HG02588 (cell line): ENCODE measurements around the gene MVK.
"Not testable (repeated sequence)": the region's sequence is repeated elsewhere in the genome, so short reads cannot be mapped to it uniquely, and the experiment has no call there.

ENCODE experiments used
- ATAC-seq: cut with Tn5 transposase; IDR thresholded peaks from one replicate; pipeline ENCODE4 v1.9.1; 2021; ENCODE audit warnings: mild to moderate bottlenecking, moderate library complexity; ENCODE audit not compliant: unreplicated experiment

MVK gene

GRCh38 chr12:109588461-109589239, 15.1 kb downstream of the MVK start:
- ATAC-seq = no peak

- ATAC-seq = no peak
Measured at GRCh38 chr12:109589240-109589590, 15.6 kb downstream of the MVK start.

- ATAC-seq = no peak
Measured at GRCh38 chr12:109589691-109590245, 16.2 kb downstream of the MVK start.

- no peak for ATAC-seq
Measured at GRCh38 chr12:109590566-109590965, 17.0 kb downstream of the MVK start.

GRCh38 chr12:109591041-109591440, 17.4 kb downstream of the MVK start:
- no peak for ATAC-seq

- ATAC-seq = no peak
Measured at GRCh38 chr12:109592195-109592904, 18.8 kb downstream of the MVK start.

GRCh38 chr12:109592905-109593272, 19.3 kb downstream of the MVK start:
- no peak for ATAC-seq

GRCh38 chr12:109594556-109595317, 21.1 kb downstream of the MVK start:
- no peak for ATAC-seq

GRCh38 chr12:109595321-109595902, 21.8 kb downstream of the MVK start:
- no peak for ATAC-seq

- ATAC-seq = no peak
Measured at GRCh38 chr12:109596418-109597244, 23.0 kb downstream of the MVK start.

GRCh38 chr12:109597414-109597794, 23.8 kb downstream of the MVK start:
- no peak for ATAC-seq

GRCh38 chr12:109597795-109598427, 24.3 kb downstream of the MVK start:
- ATAC-seq = no peak

- ATAC-seq = no peak
Measured at GRCh38 chr12:109598428-109598854, 24.8 kb downstream of the MVK start.

GRCh38 chr12:109599087-109599486, 25.5 kb downstream of the MVK start:
- no peak for ATAC-seq

GRCh38 chr12:109600481-109600880, 26.9 kb downstream of the MVK start:
- no peak for ATAC-seq

GRCh38 chr12:109600995-109601394, 27.4 kb downstream of the MVK start:
- no peak for ATAC-seq

GRCh38 chr12:109601557-109601956, 28.0 kb downstream of the MVK start:
- no peak for ATAC-seq

GRCh38 chr12:109602132-109602531, 28.5 kb downstream of the MVK start:
- not testable (repeated sequence) for ATAC-seq

- no peak for ATAC-seq
Measured at GRCh38 chr12:109604132-109604585, 30.6 kb downstream of the MVK start.

GRCh38 chr12:109605016-109605415, 31.4 kb downstream of the MVK start:
- ATAC-seq = no peak
